Stimulated activated CD8-positive, alpha-beta memory T cell treated with anti-CD3 and anti-CD28 coated beads, Interleukin-15, amount 100 ng/mL, for 48 hours (primary cell): ENCODE data around the gene SPATC1L.

Experiments used
- DNase-seq, 2 donors: peaks; one replicate each; pipeline ENCODE4 v3.0.0-alpha.2; 2020; ENCODE audit warnings: low read depth in 2 of 2

SPATC1L gene

GRCh38 chr21:46215436-46216131 is 31.3 kb upstream of the SPATC1L start:
- DNase-seq: no peak

GRCh38 chr21:46214478-46215340 is 30.4 kb upstream of the SPATC1L start:
- DNase-seq: no peak

GRCh38 chr21:46213620-46214286 is 29.5 kb upstream of the SPATC1L start:
- DNase-seq: no peak

- DNase-seq: no peak
Measured at GRCh38 chr21:46212721-46213484, 28.6 kb upstream of the SPATC1L start.

- no peak for DNase-seq
Measured at GRCh38 chr21:46211786-46212720, 27.8 kb upstream of the SPATC1L start.

GRCh38 chr21:46211376-46211775 is 27.1 kb upstream of the SPATC1L start:
- DNase-seq: no peak

GRCh38 chr21:46210378-46211136 is 26.3 kb upstream of the SPATC1L start:
- DNase-seq: no peak

- no peak for DNase-seq
Measured at GRCh38 chr21:46208761-46209721, 24.8 kb upstream of the SPATC1L start.

- no peak for DNase-seq
Measured at GRCh38 chr21:46207920-46208591, 23.8 kb upstream of the SPATC1L start.

- DNase-seq: no peak
Measured at GRCh38 chr21:46207006-46207919, 23.0 kb upstream of the SPATC1L start.

- DNase-seq: no peak
Measured at GRCh38 chr21:46206163-46207005, 22.1 kb upstream of the SPATC1L start.

- DNase-seq: no peak
Measured at GRCh38 chr21:46205766-46206162, 21.5 kb upstream of the SPATC1L start.

- DNase-seq: no peak
Measured at GRCh38 chr21:46205166-46205565, 20.9 kb upstream of the SPATC1L start.

GRCh38 chr21:46203203-46203600 is 18.9 kb upstream of the SPATC1L start:
- DNase-seq: no peak

GRCh38 chr21:46202592-46203202 is 18.4 kb upstream of the SPATC1L start:
- DNase-seq: no peak
